Mesendoderm (in vitro differentiated cells): Measurements from ENCODE around the gene SSR1.

ENCODE experiments used
- DNase-seq: peaks from one replicate; pipeline ENCODE4 v3.0.0; 2013
- H2AK5ac ChIP-seq: 2 replicates; pipeline ENCODE4 v1.6.1; 2013; ENCODE audit warnings: low read length, inconsistent platforms
- H2BK120ac ChIP-seq: 2 replicates; pipeline ENCODE4 v1.6.1; 2013; ENCODE audit warnings: low read depth, mild to moderate bottlenecking, low read length, moderate library complexity, mixed read lengths
- H2BK15ac ChIP-seq: replicated peaks from 2 replicates; pipeline ENCODE4 v1.6.1; 2013; ENCODE audit warnings: low read depth, mild to moderate bottlenecking, moderate library complexity
- H2BK5ac ChIP-seq: 2 replicates; pipeline ENCODE4 v1.6.1; 2013; ENCODE audit warnings: low read length, inconsistent platforms
- H3K18ac ChIP-seq: 2 replicates; pipeline ENCODE4 v1.6.1; 2013; ENCODE audit warnings: mild to moderate bottlenecking, low read length, mixed read lengths
- H3K23ac ChIP-seq: one replicate; pipeline ENCODE4 v1.6.1; 2013; ENCODE audit warnings: low read length
- H3K27ac ChIP-seq: 2 replicates; pipeline ENCODE4 v1.5.1; 2013; ENCODE audit warnings: low read depth, mild to moderate bottlenecking, inconsistent platforms, low read length, moderate library complexity
- H3K27me3 ChIP-seq: 2 replicates; pipeline ENCODE4 v1.6.1; 2013; ENCODE audit warnings: low read length, control low read depth, mild to moderate bottlenecking, inconsistent platforms; ENCODE audit not compliant: insufficient read depth, poor library complexity
- H3K36me3 ChIP-seq: 2 replicates; pipeline ENCODE4 v1.6.1; 2013; ENCODE audit warnings: low read length, inconsistent platforms; ENCODE audit not compliant: control insufficient read depth, insufficient read depth
- H3K4ac ChIP-seq: one replicate; pipeline ENCODE4 v1.6.1; 2013; ENCODE audit warnings: low read depth, mild to moderate bottlenecking, low read length, moderate library complexity
- H3K4me1 ChIP-seq: 2 replicates; pipeline ENCODE4 v1.6.1; 2013; ENCODE audit warnings: low read depth, low read length, inconsistent platforms; ENCODE audit not compliant: control insufficient read depth
- H3K4me2 ChIP-seq: 2 replicates; pipeline ENCODE4 v1.6.1; 2013; ENCODE audit warnings: low read length
- H3K4me3 ChIP-seq: 2 replicates; pipeline ENCODE4 v1.5.1; 2013; ENCODE audit warnings: mild to moderate bottlenecking, low read length
- H3K56ac ChIP-seq: one replicate; pipeline ENCODE4 v1.6.1; 2013; ENCODE audit warnings: low read length
- H3K79me1 ChIP-seq: 2 replicates; pipeline ENCODE4 v1.6.1; 2013; ENCODE audit warnings: low read length, inconsistent platforms
- H3K79me2 ChIP-seq: 2 replicates; pipeline ENCODE4 v1.6.1; 2013; ENCODE audit warnings: mild to moderate bottlenecking, low read length; ENCODE audit not compliant: control insufficient read depth, insufficient read depth
- H3K9ac ChIP-seq: 2 replicates; pipeline ENCODE4 v1.6.1; 2013; ENCODE audit warnings: low read length, inconsistent platforms
- H4K5ac ChIP-seq: one replicate; pipeline ENCODE4 v1.6.1; 2013; ENCODE audit warnings: low read length
- H4K8ac ChIP-seq: one replicate; pipeline ENCODE4 v1.6.1; 2013; ENCODE audit warnings: low read depth, mild to moderate bottlenecking, control low read depth, low read length, moderate library complexity
- WGBS: extraction: QIAGEN DNeasy Blood & Tissue Kit; methylation state at CpG from one replicate; pipeline ENCODE4 v1.1.7; 2013; ENCODE audit warnings: low lambda C conversion rate, missing lambda C conversion rate; ENCODE audit not compliant: insufficient coverage; ENCODE audit errors: extremely low coverage; 5-methylcytosine and 5-hydroxymethylcytosine counted together

The SSR1 gene

GRCh38 chr6:7236306-7237209 lies 76.4 kb downstream of the SSR1 start:
- Histone ChIP-seq H2BK15ac (no peak overlapping the region), H3K9ac (no peak overlapping the region), H3K27ac (no peak overlapping the region), H2BK120ac (no peak overlapping the region), H3K27me3 (no peaks in the 10 kb centered on the region), H3K79me1 (peaks cover 6% of the 10 kb centered on the region), H2AK5ac (no peak overlapping the region), H2BK5ac (no peak overlapping the region), H4K8ac (no peak overlapping the region), H3K56ac (no peak overlapping the region), H3K18ac (no peak overlapping the region), H3K4me2 (no peak overlapping the region), H3K4me3 (no peak overlapping the region), H3K79me2 (no peaks in the 10 kb centered on the region), H3K4me1 (no peaks in the 10 kb centered on the region), H4K5ac (no peak overlapping the region), H3K23ac (no peak overlapping the region), H3K36me3 (peaks cover 4% of the 10 kb centered on the region), H3K4ac (no peak overlapping the region)
- WGBS, result no CpG with 5 or more reads among the region's 8 CpGs
- no peak for DNase-seq

GRCh38 chr6:7235712-7236305 lies 77.2 kb downstream of the SSR1 start:
- Histone ChIP-seq H3K9ac (no peak overlapping the region), H3K4ac (no peak overlapping the region), H3K4me2 (no peak overlapping the region), H3K4me3 (no peak overlapping the region), H3K18ac (no peak overlapping the region), H3K56ac (no peak overlapping the region), H3K4me1 (no peaks in the 10 kb centered on the region), H4K8ac (no peak overlapping the region), H4K5ac (no peak overlapping the region), H2BK5ac (no peak overlapping the region), H3K36me3 (peaks cover 4% of the 10 kb centered on the region), H3K27ac (no peak overlapping the region), H2BK120ac (no peak overlapping the region), H3K27me3 (no peaks in the 10 kb centered on the region), H2BK15ac (no peak overlapping the region), H3K79me2 (no peaks in the 10 kb centered on the region), H3K23ac (no peak overlapping the region), H2AK5ac (no peak overlapping the region), H3K79me1 (peaks cover 6% of the 10 kb centered on the region)
- DNase-seq, result no peak
- no CpG with 5 or more reads among the region's 9 CpGs for WGBS

- H3K4me1 ChIP-seq, result no peaks in the 10 kb centered on the region
- DNase-seq, result no peak
- no peak overlapping the region for H3K4ac ChIP-seq
- no CpG with 5 or more reads among the region's 3 CpGs for WGBS
- H3K23ac ChIP-seq, result no peak overlapping the region
- no peak overlapping the region for H3K18ac ChIP-seq
- H2BK5ac ChIP-seq, result no peak overlapping the region
- no peak overlapping the region for H3K27ac ChIP-seq
- H4K5ac ChIP-seq, result no peak overlapping the region
- H4K8ac ChIP-seq, result no peak overlapping the region
- peaks cover 4% of the 10 kb centered on the region for H3K79me1 ChIP-seq
- H2BK120ac ChIP-seq, result no peak overlapping the region
- H3K36me3 ChIP-seq, result peaks cover 3% of the 10 kb centered on the region
- no peak overlapping the region for H3K4me2 ChIP-seq
- H3K9ac ChIP-seq, result no peak overlapping the region
- H2BK15ac ChIP-seq, result no peak overlapping the region
- H2AK5ac ChIP-seq, result no peak overlapping the region
- no peaks in the 10 kb centered on the region for H3K27me3 ChIP-seq
- no peak overlapping the region for H3K56ac ChIP-seq
- H3K4me3 ChIP-seq, result no peak overlapping the region
- no peaks in the 10 kb centered on the region for H3K79me2 ChIP-seq
Observed at GRCh38 chr6:7234547-7234946, 78.5 kb downstream of the SSR1 start.

GRCh38 chr6:7232351-7232750 lies 80.6 kb downstream of the SSR1 start:
- H3K9ac ChIP-seq, result no peak overlapping the region
- H3K4me2 ChIP-seq, result no peak overlapping the region
- no peaks in the 10 kb centered on the region for H3K27me3 ChIP-seq
- H3K36me3 ChIP-seq, result peaks cover 3% of the 10 kb centered on the region
- WGBS, result no CpG with 5 or more reads among the region's 2 CpGs
- no peak overlapping the region for H4K8ac ChIP-seq
- H2BK120ac ChIP-seq, result no peak overlapping the region
- H3K79me2 ChIP-seq, result no peaks in the 10 kb centered on the region
- H4K5ac ChIP-seq, result no peak overlapping the region
- no peak overlapping the region for H3K23ac ChIP-seq
- H3K79me1 ChIP-seq, result peaks cover 2% of the 10 kb centered on the region
- H3K27ac ChIP-seq, result no peak overlapping the region
- H3K4me1 ChIP-seq, result no peaks in the 10 kb centered on the region
- H3K4me3 ChIP-seq, result no peak overlapping the region
- no peak overlapping the region for H3K18ac ChIP-seq
- H3K4ac ChIP-seq, result no peak overlapping the region
- no peak overlapping the region for H2BK5ac ChIP-seq
- DNase-seq, result no peak
- no peak overlapping the region for H3K56ac ChIP-seq
- H2AK5ac ChIP-seq, result no peak overlapping the region
- H2BK15ac ChIP-seq, result no peak overlapping the region

GRCh38 chr6:7230956-7231713 lies 81.9 kb downstream of the SSR1 start:
- Histone ChIP-seq H3K4me2 (no peak overlapping the region), H3K4me1 (no peaks in the 10 kb centered on the region), H4K8ac (no peak overlapping the region), H3K4ac (no peak overlapping the region), H2BK15ac (no peak overlapping the region), H3K79me1 (peaks cover 2% of the 10 kb centered on the region), H3K27me3 (no peaks in the 10 kb centered on the region), H3K18ac (no peak overlapping the region), H3K4me3 (no peak overlapping the region), H4K5ac (no peak overlapping the region), H3K56ac (no peak overlapping the region), H3K9ac (no peak overlapping the region), H3K27ac (no peak overlapping the region), H2BK5ac (no peak overlapping the region), H2BK120ac (no peak overlapping the region), H3K23ac (no peak overlapping the region), H2AK5ac (no peak overlapping the region), H3K36me3 (peaks cover 6% of the 10 kb centered on the region), H3K79me2 (no peaks in the 10 kb centered on the region)
- no CpG with 5 or more reads among the region's 37 CpGs for WGBS
- no peak for DNase-seq
